RPMI8226 (cell line): Measurements from ENCODE around the gene PARP9.
A peak's percentile ranks its signal among the peaks of the same experiment; 100 is the strongest.
"Not testable (repeated sequence)": the region's sequence is repeated elsewhere in the genome, so short reads cannot be mapped to it uniquely, and the experiment has no call there.

Experiments
- DNase-seq: peaks from one replicate; pipeline ENCODE4 v3.0.0-alpha.2; 2015

Gene PARP9

DNA sequence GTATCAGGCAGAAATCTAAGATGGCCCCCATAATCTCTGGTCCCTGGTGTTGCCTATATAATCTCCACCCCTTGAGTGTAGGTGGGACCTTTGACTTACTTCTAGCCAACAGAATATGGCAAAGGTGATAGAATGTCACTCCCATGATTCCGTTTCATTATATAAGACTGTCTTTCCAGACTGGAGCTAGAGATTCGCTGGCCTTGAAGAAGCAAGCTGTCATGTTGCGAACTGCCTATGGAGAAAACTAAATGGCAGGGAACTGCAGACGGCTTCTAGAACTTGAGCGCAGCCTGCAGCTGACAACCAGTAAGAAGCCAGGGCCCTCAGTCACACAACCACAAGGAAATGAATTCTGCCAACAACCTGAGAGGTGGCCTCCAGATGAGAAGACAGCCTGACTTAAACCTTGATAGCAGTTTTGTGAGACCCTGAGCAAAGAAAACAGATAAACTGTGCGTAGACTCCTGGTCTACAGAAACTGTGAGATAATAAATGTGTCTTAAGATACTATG lies 47.2 kb downstream of the PARP9 start:
- no peak for DNase-seq

DNA sequence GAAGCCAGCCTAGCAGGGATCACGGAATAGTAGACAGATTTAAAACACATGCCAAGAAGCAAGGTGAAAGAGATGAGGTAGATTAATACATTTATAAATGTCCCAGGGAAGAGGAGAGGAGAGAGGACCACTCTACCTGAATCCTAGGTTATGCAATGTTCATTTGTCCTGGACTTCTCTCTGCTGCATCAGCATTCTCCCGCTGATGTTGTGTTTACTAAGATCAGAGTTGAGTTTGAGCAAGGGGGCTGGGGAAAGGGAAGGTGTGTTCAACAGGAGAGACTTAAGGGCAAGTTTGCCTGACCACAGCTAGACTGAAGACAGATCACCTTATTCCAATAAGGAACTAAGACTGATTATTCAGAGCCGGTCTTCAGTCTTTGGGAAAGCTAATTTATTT lies 48.2 kb downstream of the PARP9 start:
- DNase-seq: no peak

DNA sequence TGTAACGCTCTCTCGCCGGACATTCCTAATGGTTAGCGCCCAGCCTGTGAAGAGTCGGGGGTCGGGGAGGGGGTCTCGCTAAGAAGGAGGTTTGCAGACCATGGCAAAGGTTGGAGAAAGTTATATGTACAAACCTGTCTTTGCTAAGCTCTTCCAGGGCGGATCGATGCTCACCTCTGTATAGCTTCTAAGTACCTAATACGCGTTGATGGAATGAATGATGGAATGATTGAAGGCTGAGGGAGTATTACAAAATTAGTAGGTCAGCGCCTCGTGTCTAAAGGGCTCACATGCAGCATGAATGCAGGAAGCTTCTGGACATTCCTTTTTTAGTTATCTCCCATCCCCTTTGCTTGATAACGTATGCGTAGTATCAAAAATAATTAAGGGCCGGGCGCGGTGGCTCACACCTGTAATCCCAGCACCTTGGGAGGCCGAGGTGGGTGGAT lies 49.1 kb downstream of the PARP9 start:
- DNase-seq: no peak

DNA sequence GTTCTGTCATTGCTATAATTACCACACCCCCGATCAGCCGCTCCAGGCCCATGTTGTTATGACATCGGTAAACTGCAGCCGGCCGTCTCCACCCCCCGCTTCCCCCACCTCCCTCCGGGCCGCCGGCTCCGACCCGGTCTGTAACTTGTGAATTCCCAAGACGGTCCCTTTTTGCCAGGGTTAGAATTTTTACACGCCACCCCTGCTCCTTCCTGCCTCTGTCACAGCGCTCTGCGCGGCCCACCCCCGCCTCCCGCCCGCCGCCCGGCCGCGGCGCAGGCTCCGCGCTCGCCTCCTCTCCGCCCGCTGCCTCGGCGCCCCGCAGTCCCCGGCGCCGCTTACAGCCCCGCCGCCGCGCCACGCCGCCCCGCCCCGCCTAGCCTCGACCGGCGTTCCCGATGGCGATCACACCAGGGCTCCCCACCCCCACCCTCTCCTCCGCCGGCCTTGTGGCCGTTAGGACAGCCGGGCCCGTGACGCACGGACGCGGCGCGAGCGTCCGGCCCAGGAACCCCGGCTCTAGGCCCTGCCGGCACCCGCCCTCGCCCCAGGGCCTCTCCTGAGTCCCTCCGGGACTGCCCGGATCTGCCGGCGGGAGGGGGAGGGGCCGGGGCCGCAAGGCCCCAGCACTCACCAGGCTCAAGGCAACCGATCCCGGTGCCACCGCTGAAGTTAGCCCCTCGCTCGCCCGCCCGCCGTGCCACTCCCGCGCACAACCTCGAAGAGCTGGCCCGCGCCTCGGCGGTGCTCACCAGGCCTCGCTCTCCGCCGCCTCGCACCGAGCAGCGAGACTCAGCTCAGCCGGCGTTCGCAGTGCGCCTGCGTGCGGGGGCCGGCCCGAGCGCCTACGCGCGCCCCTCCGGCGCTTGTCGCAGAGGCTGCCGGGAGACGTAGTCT lies 49.7 kb downstream of the PARP9 start, which contains the start of gene KPNA1:
TSS of gene KPNA1 (minus strand) at position 817 of the 897 bp plus-strand sequence. CDS start 18,374 bp downstream, outside the sequence.
- peak; percentile 94 for DNase-seq

DNA sequence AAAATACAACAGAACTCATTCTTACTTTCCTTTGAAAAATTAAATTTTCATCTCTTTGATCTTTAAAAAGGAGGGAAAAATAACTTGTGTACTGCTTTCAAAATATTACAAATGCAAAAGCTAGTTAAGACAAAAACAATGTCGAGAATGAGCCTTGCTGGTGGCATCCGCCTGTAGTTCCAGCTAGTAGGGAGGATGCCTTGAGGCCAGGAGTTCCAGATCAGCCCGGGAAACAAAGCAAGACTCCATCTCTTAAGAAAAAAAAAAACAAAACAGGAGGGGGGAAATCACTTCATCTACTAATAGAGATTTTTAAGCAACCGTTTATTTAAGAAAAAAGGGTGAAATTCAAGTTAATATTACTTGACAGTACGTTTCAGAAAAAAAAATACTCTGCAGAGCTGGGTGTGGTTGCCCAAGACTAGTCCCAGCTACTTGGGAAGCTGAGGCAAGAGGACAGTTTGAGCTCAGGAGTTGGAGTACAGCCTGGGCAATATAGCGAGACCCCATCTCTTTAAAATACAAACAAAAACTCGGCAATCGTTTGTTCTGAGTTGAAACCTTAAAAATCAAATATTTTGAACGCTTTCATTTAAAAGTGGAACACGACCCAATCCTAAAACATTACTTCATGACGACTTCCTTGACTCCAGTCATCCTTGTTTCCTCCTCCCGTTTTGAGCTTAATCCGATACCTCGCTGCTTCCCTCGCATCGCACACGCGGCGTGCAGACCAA lies 50.5 kb downstream of the PARP9 start:
- no peak for DNase-seq

DNA sequence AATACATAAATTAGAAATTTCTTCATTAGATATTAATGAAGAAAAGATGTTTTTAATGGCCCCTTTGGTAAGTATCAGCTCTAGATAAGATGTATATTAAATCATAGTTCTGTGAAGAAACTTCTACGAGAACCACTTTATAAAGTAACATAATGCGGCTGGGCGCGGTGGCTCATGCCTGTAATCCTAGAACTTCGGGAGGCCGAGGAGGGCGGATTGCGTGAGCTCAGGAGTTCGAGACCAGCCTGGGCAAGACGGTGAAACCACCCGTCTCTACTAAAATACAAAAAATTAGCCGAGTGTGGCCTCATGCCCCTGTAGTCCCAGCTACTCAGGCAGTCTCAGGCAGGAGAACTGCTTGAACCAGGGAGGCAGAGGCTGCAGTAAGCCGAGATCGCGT lies 51.8 kb downstream of the PARP9 start:
- DNase-seq: no peak

DNA sequence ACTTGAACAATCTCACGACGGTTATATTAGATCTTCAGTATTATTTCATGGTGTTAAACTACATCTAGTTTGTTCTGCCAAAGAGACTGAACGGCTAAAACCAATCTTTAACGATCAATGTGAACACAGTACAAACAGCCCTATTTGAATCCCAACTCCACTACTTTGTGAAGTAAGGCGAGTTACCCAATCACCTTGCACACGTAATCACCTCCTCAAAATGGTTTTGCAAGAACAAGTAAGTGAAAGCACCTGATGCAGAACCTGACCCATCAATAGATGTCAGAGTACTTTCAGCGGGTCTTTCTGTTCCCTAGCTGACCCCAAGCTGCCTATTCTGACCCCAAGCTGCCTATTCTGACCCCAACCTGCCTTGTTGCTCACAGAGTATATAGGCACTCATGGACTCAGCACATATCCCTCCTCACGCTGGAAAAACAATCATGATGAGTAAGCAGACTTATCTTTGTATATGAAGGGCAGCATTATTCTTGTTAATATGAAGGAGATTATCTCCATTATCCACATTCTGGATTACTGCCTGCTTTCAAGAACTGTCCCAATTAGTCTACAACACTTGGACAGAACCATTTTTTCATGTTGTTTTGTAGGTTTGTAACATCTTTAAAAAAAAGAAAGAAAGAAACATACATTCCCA lies 53.1 kb downstream of the PARP9 start:
- DNase-seq: no peak

DNA sequence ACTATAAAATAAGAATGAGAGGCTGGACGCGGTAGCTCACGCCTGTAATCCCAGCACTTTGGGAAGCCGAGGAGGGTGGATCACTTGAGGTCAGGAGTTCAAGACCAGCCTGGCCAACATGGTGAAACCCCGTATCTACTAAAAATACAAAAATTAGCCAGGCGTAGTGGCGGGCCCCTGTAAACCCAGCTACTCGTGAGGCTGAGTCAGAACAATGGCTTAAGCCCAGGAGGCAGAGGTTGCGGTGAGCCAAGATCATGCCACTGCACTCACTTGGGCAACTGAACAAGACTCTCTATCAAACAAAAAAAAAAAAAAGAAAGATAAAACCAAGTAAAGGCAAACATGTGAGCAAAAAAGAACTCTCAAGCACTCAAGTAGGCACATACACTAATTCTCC lies 55.2 kb downstream of the PARP9 start:
- DNase-seq: not testable (repeated sequence)

DNA sequence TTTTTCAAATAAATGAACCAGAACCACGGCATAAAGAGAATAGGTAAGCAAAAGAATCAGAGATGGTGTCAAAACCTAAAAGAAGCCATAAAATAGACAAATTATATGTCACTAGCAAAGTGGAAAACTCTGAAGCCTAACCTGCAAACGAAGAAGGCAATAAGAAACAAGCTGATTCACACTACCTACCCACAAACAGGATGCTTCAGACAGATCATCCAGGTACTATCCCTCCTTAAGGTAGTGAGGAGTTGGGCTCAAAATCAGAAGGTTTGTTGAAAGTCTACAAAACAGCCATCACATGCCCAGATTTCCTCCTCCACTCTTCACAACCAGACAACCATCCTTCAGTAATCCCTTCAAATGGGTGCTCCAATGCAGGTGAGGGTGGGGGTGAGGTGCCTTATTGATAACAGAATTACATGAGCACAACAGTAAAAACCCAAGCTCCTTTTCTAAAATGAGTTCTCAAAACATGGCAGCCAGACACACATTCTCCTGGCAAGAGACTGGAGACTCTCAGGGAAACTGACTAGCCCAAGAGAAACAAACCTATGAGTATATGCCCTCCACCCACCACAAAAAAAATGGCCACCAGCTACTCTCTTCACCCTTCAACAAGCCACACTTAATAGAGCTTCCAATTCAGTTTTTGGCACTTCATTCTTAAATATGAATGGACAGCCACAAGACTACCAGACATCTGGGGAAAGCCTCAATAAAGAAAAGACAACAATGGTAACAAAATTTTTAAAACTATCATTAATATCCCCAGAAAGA lies 55.8 kb downstream of the PARP9 start:
- DNase-seq: no peak

DNA sequence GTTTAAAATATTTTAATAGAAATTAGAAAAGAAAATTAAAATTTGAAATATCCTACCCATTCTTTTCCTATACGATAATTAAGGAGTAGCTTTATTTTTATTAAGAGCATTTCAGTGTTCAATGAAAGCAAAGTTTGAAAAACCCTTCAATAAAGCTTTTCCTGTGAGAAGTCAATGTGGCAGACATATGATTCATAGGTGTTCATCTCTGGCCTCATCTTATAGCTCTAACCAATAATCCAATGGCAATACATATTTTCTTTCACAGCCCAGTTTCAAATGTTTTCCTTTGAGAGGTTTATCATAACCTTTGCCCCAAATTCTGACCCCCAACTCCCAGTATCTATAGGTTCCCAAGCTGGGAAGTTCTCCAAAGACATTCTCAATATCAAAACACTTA lies 57.6 kb downstream of the PARP9 start:
- DNase-seq: no peak

DNA sequence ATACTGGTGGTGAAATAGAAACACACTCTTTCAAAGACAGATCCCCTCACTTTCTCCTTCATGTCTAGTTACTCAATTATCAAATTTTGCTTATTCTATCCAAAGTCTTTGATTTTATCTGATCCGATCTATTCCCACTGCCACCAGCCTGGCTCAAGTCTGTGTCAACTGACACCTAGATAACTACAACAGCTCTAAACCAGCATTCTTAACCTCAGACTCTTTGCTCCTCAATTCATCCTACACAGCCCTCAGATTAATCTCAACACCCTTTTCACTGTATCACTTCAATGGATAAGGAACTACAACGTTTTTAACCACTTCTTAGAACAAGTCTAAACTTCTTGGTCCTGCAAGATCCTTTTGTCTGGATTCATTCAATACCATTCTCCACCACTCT lies 58.4 kb downstream of the PARP9 start:
- DNase-seq: no peak

DNA sequence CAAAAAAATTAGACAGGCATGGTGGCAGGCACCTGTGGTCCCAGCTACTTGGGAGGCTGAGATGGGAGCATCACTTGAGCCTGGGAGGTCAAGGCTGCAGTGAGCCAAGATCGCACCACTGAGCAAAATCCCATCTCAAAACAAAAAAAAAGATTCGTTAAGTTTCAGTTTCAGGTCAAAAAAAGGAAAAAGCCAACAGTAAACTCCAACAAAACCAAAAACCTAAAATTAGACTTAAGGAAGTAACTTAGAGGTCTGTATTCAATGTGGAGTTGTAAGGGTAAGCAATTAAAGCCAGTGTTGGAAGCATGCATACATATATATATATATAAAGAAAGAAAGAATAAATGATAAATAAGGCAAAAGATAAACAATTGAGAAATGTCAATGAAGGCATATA lies 61.2 kb downstream of the PARP9 start:
- no peak for DNase-seq

DNA sequence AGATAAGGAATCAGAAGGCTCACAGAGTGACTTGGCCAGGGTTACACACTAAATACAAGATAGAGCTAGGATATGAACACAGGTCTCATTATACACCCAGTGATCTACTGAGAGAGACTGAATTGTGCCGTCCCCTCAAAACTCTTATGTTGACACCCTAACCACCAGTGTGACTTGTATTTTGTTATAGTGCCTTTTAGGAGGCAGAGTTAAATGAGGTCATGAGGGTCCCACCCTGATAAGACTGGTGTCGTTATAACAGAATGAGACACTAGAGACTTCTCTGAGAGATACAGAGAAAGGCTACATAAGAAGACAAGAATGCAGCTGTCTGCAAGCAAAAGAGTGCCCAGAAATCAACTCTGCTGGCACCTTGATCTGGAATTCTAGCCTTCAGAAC lies 62.0 kb downstream of the PARP9 start:
- DNase-seq: no peak

DNA sequence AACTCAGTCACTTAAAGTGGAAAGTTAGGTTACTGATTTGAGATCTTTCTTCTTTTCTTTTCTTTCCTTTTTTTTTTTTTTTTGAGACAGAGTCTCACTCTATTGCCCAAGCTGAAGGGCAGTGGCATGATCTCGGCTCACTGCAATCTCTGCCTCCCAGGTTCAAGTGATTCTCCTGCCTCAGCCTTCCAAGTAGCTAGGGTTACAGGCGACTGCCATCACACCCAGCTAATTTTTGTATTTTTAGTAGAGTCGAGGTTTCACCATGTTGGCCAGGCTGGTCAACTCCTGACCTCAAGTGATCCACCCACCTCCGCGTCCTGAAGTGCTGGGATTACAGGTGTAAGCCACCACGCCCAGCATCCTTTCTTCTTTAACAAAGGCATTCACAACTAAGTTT lies 63.1 kb downstream of the PARP9 start:
- DNase-seq: not testable (repeated sequence)

DNA sequence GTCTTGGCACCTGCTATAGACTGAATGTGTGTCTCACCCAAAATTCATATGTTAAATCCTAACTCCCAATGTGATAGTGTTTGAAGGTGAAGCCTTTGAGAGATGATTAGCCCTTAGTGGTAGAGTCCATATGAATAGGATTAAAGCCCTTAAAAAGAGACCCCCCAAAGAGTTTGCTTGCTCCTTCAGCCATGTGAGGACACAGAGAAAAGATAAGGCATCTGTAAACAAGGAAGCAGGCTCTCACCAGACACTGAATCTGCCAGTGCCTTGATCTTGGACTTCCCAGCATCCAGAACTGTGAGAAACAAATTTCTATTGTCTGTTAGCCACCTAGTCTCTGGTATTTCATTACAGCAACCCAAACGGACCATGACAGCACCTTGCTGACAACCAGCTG lies 65.9 kb downstream of the PARP9 start:
- DNase-seq: no peak

DNA sequence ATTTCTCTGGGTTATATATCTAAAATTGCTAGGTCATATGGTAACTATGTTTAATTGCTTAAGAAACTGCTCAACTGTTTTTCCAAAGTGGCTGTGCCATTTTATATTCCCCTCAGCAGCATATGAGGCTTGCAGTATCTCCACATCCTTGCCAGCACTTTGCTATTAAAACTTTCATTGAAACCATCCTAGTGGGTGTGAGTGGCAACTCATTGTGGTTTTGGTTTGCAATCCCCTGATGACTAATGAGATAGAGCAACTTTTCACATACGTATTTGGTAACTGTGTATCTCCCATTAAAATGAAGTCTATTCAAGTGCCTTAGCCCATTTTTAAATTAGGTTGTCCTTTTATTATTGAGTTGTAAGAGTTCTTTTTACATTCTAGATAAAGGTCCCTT lies 66.7 kb downstream of the PARP9 start:
- DNase-seq: no peak

DNA sequence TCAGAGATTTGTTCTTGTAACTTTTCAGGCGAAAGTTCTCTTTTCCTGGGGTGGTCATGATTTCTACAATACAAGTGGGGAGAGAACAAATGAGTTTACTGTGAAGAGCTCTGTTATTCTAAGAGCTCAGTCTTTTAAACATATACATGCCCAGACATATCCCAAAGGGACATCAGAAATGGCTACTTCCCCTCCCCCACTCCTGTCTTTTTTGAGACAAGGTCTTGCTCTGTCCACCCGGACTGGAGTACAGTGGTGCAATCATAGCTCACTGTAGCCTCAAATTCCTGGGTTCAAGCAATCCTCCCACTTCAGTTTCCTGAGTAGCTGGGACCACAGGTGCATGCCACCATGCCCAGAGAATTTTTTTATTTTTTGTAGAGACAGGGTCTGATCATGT lies 67.6 kb downstream of the PARP9 start:
- no peak for DNase-seq

DNA sequence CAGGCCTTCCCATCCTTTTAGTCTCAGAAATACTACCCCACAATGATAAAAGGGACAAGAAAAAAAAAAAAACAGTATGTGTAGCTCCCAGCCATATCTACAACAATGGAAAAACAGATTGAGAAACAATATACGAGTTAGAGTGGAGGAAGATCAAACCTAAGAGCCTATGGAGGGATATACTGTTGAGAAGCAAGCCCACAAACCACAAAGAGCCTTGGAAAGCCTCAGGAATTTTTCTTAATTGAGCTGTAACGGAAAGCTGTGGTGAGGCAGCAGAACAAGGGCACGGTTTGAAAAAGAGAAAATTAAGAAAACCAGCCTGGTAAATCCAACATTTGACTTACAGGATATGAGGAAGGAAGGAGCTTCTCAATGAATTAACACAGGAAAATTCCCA lies 70.8 kb downstream of the PARP9 start:
- DNase-seq: no peak

DNA sequence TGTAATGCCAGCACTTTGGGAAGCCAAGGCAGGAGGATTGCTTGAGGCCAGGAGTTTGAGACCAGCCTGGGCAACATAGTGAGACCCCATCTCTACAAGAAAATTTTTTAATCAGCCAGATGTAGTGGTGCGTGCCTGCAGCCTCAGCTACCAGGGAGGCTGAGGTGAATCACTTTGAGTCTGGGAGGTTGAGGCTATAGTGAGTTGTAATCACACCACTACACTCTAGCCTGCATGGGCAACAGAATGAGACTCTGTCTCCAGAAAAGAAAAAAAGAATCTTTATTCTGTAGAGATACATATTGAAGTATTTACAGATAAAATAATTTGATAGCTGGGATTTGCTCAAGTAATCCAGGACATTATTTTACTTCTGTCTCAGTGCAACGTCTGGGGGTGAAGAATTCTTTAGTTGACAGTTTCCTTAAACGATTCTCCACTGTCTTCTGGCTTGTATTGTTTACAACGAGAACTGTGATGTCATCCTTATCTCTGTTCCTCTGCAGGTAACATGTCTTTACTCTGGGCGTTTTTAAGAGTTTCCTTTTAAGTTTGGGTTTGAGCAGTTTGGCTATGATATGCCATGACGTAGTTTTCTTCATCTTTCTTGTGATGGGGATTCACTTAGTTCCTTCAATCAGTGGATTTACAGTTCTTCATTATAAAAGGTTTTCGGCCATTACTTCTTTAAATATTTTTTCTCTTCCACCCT lies 75.7 kb downstream of the PARP9 start:
- no peak for DNase-seq

DNA sequence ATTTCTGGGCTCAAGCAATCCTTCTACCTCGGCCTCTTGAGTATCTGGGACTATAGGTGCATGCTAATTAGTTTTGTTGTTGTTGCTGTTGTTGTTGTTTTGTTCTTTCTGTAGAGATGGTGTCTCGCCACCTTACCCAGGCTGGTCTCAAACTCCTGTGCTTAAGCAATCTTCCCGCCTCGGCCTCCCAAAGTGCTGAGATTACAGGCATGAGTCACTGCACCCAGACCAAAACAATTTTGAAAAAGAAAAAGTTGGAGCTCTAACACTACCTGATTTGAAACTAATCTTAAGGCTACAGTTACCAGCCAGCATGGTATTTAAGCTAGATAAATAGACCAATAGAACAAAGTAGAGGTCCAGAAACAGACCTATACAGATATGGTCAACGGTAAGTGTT lies 79.1 kb downstream of the PARP9 start:
- DNase-seq: no peak

DNA sequence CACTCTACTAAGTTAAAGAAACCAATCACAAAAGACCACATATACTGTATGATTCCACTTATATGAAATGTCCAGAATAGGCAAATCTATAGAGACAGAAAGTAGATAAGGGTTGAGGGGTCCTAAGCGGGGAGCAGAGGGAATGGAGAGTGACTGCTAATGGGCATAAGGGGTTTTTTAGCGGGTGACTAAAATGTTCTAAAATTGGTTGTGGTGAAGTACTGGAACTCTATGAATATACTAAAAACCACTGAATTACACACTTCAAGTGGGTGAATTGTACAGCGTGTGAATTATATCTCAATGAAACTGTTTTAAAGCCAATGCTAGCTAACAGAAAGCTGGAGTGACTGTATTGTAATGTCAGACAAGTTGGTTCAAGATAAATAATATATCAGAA lies 82.7 kb downstream of the PARP9 start:
- no peak for DNase-seq
